NCI-H128 (cell line): ENCODE measurements around the gene DUSP18.
"Not testable (repeated sequence)": the region's sequence is repeated elsewhere in the genome, so short reads cannot be mapped to it uniquely, and the experiment has no call there.

Source experiments
- DNase-seq: peaks from one replicate; lab custom pipeline; 2025; ENCODE audit not compliant: unreplicated experiment; lab: John Stamatoyannopoulos, UW

DUSP18 gene

DNA sequence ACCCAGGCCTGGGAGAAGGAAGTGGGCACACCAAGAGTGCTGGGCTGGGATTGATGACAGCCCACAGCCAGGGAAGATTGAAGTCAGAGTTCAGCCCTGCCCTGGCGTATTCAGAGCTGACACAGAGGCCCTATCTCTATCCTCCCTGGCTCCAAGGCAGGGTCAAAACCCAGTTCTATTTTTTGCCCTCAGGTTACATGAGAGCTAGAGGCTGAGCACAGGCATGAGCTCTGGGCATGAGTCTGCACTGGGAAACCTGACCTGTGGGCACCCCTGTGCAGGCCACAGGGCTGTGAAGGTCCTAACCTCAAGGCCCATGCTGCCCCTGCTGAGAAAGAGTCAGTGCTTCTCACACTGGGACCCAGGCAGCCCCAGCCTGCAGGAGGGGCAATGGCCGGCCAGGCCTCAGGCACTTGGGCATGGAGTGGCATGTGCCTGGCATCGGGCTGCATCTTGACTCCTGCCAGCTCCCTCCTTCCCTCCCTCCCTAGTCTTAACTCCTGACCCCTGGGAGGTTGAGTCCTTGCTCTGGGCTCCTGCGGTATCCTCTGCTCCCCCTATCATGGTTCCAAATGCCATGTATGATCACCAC is 26.7 kb downstream of the DUSP18 start:
- DNase-seq: no peak

DNA sequence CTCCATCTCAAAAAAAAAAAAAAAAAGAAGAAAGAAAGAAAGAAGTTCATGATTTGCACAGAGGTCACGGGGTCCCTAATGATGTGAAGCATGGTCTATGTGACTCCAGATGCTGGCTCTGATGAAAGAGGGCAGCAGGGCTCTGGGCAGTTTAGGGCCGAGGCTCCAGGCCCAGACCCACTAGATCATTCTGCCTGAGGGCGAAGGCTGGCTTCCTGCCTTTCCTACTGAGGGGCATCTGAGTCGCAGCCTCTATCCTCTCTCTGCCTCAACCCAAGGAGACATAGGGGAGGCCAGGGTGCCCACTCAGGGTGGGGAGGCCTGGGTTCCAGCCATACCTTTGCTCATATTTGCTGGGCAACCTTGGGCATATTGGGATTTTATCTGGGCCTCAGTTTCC is 27.3 kb downstream of the DUSP18 start:
- DNase-seq: no peak

DNA sequence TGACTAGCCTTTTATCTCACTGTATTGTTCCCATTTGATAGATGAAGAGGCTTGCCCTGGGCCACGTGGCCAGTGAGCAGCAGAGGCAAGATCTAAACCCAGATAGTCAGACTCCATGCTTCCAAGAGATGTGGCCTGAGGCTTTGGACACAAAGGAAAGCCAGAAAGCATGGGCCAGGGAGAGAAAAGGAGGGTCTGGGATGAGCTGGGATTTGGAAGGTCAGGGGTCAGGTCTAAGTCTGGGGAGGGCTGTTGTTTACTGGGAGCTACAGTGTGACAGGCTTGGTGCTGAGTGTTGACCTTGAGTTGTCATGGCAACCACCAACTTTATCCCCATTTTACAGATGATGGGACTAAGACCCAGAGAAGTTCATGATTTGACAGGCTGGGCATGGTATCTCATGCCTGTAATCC is 30.0 kb downstream of the DUSP18 start:
- no peak for DNase-seq

DNA sequence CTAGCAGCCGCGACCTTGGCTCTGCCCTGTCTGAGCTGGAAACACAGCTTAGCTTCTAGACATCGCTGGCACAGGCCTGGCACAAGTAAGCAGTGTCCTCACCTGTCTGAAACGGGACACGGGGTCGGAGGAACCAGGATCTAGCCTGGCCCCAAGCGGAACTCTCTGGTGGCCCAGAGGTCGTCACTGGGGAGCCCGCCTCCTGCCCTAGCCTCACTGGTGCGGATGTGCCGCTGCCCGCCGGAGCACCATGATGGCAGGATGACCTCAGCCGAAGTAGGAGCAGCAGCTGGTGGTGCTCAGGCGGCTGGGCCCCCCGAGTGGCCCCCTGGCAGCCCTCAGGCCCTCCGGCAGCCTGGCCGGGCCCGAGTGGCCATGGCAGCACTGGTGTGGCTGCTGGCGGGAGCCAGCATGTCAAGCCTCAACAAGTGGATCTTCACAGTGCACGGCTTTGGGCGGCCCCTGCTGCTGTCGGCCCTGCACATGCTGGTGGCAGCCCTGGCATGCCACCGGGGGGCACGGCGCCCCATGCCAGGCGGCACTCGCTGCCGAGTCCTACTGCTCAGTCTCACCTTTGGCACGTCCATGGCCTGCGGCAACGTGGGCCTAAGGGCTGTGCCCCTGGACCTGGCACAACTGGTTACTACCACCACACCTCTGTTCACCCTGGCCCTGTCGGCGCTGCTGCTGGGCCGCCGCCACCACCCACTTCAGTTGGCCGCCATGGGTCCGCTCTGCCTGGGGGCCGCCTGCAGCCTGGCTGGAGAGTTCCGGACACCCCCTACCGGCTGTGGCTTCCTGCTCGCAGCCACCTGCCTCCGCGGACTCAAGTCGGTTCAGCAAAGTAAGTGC is 31.2 kb downstream of the DUSP18 start:
- no peak for DNase-seq

DNA sequence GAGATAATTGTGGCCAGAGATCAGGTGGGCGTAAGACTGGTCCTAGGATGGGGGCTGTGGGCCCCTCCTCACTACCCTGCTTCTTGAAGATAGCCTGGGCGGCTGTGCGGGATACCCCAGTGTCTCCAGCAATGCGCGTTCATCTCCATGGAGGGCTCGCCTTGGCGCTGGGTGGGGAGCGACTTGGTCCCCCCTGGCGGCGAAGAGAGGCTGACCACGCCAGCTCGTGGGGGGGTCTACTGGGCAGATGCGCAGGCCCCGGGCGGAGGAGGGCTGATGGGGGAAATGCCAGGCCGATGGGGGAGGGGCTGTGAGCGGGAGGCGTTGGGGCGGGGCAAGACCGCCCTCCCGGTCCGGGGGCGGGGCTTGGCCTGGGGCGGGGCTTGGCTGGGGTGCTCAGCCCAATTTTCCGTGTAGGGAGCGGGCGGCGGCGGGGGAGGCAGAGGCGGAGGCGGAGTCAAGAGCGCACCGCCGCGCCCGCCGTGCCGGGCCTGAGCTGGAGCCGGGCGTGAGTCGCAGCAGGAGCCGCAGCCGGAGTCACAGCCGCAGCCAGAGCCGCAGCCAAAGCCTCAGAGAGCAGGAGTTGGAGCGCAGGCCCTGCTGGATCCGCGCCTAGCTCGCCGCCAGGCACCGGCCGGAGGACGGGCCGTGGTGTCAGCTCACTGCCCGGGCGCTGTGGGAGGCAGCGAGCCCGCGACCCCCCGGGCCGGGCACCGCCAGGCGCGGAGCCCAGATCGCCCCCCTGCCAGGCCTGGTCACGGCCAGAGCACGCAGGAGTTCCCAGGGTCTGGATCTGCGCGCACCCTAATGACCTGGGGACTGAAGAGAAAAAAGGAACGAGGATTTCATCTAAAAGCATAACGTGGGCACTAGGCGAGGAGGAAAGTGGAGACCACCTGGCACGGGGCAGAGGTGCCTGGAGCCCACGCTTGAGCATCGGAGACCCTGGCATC is 32.1 kb downstream of the DUSP18 start, which contains the start of gene SLC35E4:
Gene SLC35E4 (plus strand): TSS at position 509 of the 953 bp plus-strand sequence. CDS start 670 bp downstream, outside the sequence.
- DNase-seq: peak; percentile 61

DNA sequence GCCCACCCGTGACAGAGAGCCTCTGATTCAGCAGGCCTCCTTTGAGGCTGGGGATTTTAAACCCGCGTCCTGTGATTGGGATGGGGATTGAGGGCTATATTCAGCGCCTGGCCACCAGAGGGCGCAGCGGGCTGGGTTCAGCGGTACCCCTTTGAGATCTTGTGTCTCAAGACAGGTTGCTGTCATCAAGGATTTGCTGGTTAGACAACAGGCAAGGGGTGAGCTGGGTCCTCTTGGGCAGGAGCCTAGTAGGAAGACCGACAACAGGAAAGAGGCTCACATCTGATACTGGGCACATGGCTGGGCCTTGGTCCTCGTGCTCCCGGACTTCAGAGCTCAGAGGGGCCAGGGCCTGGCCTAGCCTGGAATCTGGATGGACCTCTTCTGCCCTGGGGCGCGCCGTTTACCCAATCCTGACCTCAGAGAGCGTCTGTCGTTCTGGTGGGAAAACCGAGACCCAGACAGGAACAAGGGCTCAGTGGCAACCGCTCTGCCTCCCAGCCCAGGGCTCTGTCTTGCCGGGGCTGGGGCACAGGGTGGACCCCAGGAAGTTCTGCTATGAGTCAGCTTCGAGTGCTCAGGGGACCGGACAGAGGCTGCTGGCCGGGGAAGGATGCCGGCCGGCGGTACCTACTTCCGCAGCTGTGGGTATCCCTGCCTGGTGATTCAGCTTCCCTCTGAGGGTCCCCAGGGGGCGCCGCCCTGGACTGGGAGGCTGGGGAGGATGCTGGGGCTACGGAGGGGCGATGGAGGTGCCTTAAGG is 33.0 kb downstream of the DUSP18 start:
- peak; percentile 28 for DNase-seq

DNA sequence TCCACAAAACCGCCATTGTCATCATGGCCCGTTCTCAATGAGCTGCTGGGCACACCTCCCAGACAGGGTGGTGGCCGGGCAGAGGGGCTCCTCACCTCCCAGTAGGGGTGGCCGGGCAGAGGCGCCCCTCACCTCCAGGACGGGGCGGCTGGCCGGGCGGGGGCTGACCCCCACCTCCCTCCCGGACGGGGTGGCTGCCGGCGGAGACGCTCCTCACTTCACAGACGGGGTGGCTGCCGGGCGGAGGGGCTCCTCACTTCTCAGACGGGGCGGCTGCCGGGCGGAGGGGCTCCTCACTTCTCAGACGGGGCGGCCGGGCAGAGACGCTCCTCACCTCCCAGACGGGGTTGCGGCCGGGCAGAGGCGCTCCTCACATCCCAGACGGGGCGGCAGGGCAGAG is 36.2 kb downstream of the DUSP18 start:
- not testable (repeated sequence) for DNase-seq

DNA sequence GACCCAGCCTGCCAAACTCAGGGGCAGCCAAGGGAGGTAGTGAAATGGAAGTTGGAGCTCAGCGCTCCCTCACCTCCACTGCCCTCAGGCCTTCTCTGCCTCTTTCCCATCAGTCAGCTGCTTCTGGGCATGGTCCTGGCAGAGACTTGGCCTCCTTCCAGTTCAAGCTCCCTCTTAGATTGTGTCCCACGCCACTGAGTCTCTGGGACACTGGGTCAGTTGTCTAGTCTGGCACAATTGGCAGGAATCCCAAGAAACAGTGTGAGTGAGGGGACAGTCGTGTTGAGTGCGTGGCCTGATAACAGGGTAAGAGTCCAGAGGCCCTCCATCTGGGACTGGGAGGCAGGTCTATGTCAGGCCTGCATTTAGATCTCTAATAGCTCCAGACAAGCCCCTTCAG is 39.2 kb downstream of the DUSP18 start:
- no peak for DNase-seq

DNA sequence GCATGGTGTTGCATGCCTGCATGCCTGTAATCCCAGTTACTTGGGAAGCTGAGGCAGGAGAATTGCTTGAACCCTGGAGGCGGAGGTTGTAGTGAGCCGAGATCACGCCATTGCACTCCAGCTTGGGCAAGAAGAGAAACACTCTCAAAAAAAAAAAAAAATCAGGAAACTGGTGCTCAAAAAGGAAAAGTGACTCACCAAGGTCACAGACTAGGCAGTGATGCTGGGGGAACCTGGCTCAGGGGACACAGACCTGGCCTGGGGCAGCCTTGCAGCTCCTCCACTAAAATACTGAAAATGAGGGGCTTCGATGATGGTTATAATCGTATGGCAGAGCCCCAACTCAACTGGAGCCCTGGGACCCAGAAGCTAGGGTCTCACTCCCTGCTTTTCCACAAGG is 40.2 kb downstream of the DUSP18 start:
- no peak for DNase-seq

DNA sequence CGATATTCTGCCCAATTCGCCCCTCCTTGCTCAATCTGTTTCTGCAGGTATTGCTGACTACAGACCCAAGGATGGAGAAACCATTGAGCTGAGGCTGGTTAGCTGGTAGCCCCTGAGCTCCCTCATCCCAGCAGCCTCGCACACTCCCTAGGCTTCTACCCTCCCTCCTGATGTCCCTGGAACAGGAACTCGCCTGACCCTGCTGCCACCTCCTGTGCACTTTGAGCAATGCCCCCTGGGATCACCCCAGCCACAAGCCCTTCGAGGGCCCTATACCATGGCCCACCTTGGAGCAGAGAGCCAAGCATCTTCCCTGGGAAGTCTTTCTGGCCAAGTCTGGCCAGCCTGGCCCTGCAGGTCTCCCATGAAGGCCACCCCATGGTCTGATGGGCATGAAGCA is 41.3 kb downstream of the DUSP18 start:
- no peak for DNase-seq

DNA sequence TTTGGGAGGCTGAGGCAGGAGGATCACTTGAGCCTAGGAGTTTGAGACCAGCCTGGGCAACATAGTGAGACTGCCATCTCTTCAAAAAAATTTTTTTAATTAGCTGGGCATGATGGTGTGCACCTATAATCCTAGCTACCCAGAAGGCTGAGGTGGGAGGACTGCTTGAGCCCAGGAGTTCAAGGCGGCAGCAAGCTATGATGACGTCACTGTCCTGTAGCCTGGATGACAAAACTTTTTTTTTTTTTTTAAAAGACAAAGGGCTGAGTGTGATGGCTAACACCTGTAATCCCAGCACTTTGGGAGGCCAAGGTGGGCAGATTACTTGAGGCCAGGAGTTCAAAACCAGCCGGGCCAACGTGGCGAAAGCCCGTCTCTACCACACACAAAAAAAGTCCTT is 47.8 kb downstream of the DUSP18 start:
- not testable (repeated sequence) for DNase-seq

DNA sequence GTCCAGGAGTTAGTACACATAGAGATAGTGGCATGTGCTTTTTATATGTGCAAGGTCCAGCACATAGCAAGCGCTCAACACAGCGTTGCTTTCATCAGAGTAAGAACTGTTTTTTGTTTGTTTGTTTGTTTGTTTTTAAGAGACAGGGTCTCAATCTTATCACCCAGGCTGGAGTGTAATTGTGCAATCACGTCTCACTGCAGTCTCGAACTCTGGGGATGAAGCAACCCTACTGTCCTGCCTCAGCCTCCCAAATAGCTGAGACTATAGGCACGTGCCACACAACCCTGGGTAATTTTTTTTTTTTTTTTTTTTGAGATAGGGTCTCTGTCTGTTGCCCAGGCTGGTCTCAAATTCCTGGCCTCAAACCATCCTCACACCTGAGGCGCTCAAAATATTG is 49.9 kb downstream of the DUSP18 start:
- no peak for DNase-seq

DNA sequence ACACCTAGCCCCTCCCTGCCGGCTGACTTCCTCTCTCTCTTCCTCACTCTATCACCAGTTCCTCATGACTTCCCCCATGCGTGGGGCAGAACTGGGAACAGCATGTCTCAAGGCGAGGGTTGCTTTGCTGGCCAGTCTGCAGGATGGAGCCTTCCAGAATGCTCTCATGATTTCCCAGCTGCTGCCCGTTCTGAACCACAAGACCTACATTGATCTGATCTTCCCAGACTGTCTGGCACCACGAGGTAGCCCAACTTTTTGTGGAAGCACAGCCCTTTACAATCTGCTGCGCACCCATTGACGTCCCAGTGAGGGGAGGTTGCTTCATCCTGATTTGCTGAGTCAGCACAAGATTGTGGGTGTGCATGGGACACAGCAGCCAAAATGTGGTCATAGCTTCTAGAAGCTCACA is 52.1 kb downstream of the DUSP18 start:
- DNase-seq: no peak

DNA sequence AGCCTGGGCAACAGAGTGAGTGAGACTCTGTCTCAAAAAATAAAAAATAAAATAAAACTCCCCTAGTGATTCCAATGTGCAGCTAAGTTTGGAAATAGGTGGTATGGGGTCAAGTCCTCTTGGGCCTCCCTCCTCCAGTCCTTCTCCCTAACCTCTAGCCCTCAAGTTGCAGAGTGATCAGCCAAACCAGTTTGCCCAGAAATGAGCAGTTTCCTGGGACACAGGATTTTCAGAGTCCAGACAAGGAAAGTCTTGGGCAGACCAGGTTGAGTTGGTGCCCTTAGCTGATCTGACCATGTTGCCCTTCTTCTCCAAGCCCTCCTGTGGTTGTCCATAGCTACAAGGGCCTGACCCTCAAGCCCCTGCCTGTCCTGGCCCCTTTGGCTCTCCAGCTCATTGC is 52.8 kb downstream of the DUSP18 start:
- no peak for DNase-seq

DNA sequence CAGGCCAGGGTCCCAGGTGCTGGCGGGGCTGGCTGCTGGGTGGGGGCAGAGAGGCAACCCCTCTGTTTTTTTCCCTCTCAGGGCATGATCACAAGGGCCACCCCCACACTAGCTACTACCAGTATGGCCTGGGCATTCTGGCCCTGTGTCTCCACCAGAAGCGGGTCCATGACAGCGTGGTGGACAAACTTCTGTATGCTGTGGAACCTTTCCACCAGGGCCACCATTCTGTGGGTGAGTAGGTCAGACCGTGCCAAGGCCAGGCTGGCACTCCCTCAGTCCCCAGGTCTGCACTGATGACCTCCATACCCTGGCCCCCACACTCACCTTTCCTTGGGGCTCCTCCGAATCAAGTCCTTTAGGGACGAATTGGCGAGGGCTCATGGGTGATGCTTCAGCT is 53.4 kb downstream of the DUSP18 start:
- no peak for DNase-seq

DNA sequence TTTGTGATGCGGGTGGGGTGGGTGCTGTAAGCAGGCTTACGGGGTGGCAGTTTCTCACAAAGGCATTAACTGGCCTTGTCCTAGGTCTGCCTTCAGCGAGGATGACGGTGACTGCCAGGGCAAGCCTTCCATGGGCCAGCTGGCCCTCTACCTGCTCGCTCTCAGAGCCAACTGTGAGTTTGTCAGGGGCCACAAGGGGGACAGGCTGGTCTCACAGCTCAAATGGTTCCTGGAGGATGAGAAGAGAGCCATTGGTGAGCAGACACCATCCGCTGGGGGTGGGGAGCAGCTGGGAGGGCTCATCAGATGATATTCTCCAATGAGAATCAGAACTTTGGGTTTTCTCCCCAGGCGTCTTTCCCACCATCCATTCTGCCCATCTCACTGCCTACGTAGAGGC is 54.9 kb downstream of the DUSP18 start:
- no peak for DNase-seq
